Heart right ventricle (tissue), 16 donors: ENCODE results near the gene HLA-DPA1. TPM values are rescaled to one million over a fixed set of nuclear protein-coding genes. Genes with fewer than 3 reads are reported as not detected.

Experiments used
- ATAC-seq, 8 donors: fragments of 200-7000 bp; cut with Tn5 transposase; one replicate each; pipeline ENCODE4 v1.9.1; 2020; ENCODE audit warnings: mild to moderate bottlenecking in 8 of 8, moderate library complexity in 8 of 8, moderate number of reproducible peaks in 1 of 8
- DNase-seq, 2 donors: peaks; one replicate each; pipeline ENCODE4 v3.0.0-alpha.2; 2020
- H3K27ac ChIP-seq, 10 donors: fragments of 200-600 bp; sonication (generic) in 2 of 10; one replicate each; pipeline versions ENCODE4 v1.5.0 to v1.8.0; 2020 to 2022; ENCODE audit warnings: mild to moderate bottlenecking in 3 of 10
- H3K27me3 ChIP-seq, 7 donors: fragments of 200-600 bp; one replicate each; pipeline ENCODE4 v1.8.0; 2021 to 2022; ENCODE audit warnings: mild to moderate bottlenecking in 2 of 7
- H3K36me3 ChIP-seq, 9 donors: fragments of 200-600 bp; sonication (generic) in 1 of 9; one replicate each; pipeline versions ENCODE4 v1.5.0 to v1.8.0; 2020 to 2022; ENCODE audit warnings: mild to moderate bottlenecking in 2 of 9
- H3K4me1 ChIP-seq, 9 donors: fragments of 200-600 bp; sonication (generic) in 1 of 9; one replicate each; pipeline versions ENCODE4 v1.5.0 to v1.8.0; 2020 to 2022; ENCODE audit warnings: mild to moderate bottlenecking in 4 of 9
- H3K4me3 ChIP-seq, 10 donors: fragments of 200-600 bp; sonication (generic) in 2 of 10; one replicate each; pipeline versions ENCODE4 v1.5.0 to v1.8.0; 2020 to 2022; ENCODE audit warnings: mild to moderate bottlenecking in 7 of 10, moderate library complexity in 2 of 10
- H3K9me3 ChIP-seq, 11 donors: fragments of 200-600 bp in 10 of 11; sonication (generic) in 2 of 11; one replicate each; pipeline versions ENCODE4 v1.5.0 to v1.8.0; 2013 to 2022; ENCODE audit warnings: mild to moderate bottlenecking in 2 of 11, control low read depth in 1 of 11, moderate library complexity in 1 of 11
- WGBS, 2 donors: extraction: QIAGEN DNeasy Blood & Tissue Kit; methylation state at CpG; one replicate each; pipeline ENCODE4 v1.1.7; 2013; ENCODE audit warnings: inconsistent platforms in 1 of 2; 5-methylcytosine and 5-hydroxymethylcytosine counted together
- intact Hi-C, 10 donors: fragments of 100-400 bp; cut with DNase I; formaldehyde crosslinking; loops; one replicate each; pipeline versions ENCODE4 v1.11.1 to v1.14.2; 2022
- polyA plus RNA-seq, 2 donors: library from polyadenylated mRNA; stranded (reverse); fragments of 200-250 nt; gene quantifications; one replicate each; pipeline ENCODE4 v1.2.3, GENCODE V29; 2013
- total RNA-seq, 10 donors: library from RNA; stranded (reverse); fragmentation: NEBNext Ultra II Directional in 3 of 10; extraction: Animal tissue kit (Norgen Biotek cat#: 25700) in 3 of 10; gene quantifications; one replicate each; pipeline versions ENCODE4 v1.2.1 to v1.2.4, GENCODE V29; 2021 to 2023
- TF ChIP-seq, protein P1 (sequence below), 9 donors: fragments of 200-600 bp; sonication (generic) in 2 of 9; IDR thresholded peaks; one replicate each; pipeline versions ENCODE4 v1.5.0 to v1.8.0; 2021 to 2022; ENCODE audit warnings: antibody characterized with exemption in 9 of 9, mild to moderate bottlenecking in 5 of 9, moderate library complexity in 1 of 9
- donor health status: Arrhythmogenic right ventricular cardiomyopathy.
- donor health status: ischemic (EF 13 %, LVEDD 7.1; RV severe dilation, severe dysfunction).
- donor health status: healthy with polysubstance abuse.
- donor health status: DM: no; HTN: yes; CAD: no.
- donor health status: DM: no; HTN: no; CAD: no.
- donor health status: ischemic (EF 25% LVEDD 6.9; RV normal size, moderate dysfunction).
- donor health status: ischemic (EF 25% LVEDD 5.7; RV mildly dilated, moderate dysfunction).
- donor health status: healthy.
- donor health status: DM: yes; HTN: yes; CAD: no.
- donor health status: Ischemic cardiomyopathy.
- donor health status: ischemic (EF 35%, LVEDD 5.7; RV mildly dilated, moderate dysfunction).
- donor health status: nonischemic (EF 11% LVEDD 7.7; RV severe dilation, severe dysfunction).
- donor health status: DM: yes; HTN: yes; CAD: no.
- donor health status: PGD.
- donor health status: ischemic (EF 29% LVEDD 5.4; RV normal size, mild dysfunction).
- donor health status: nonischemic (EF 23%, LVEDD 6.1; RV moderate dilation, normal function).

The HLA-DPA1 gene
- total and polyA plus RNA-seq, 12 donors, result 17.8 to 328 (median 47.5) TPM

DNA sequence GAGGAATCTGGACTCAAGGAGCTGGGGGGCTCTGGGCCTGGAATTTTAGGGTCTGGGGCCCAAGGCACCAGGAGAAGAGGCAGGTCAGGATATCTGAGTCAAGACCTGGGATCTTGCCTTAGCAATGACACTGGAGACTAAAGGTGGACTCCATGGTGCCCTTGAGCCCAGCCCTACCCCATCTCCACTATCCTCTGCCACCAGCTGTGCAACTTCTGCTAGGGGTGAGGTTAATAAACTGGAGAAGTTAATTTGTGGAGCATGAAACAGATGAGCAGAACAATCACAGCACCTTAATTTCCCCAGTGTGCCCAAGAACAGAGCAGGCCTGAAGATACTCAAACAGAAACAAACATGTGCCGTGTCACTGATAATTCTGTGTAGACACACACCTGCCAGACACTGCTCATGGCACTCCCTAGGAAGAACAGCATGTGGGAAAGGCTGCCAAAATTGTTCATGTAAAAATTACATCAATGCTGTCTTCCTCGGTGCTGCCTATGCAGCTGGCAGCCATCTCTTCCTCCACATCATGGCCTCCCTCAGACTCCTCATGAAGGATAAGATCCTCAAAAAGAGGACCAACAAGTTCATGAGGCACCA, 5.6 kb upstream of the HLA-DPA1 start:
- H3K27ac ChIP-seq, result no peak overlapping the region
- ATAC-seq (no peak), DNase-seq (no peak)
- H3K4me1 ChIP-seq, result peaks cover 0 to 67% (median 13%) of the 10 kb centered on the region in 9 donors
- H3K27me3 ChIP-seq, result peaks cover 0 to 3% (median 0%) of the 10 kb centered on the region in 7 donors
- peaks cover 0 to 28% (median 0%) of the 10 kb centered on the region in 9 donors for H3K36me3 ChIP-seq
- intact Hi-C loops, result loop anchor here in 1 of 10 donors (5.0 kb wide), 1 partner anchor 62 kb away; no protein-coding TSS in a partner anchor
- TF ChIP-seq, protein P1, sequence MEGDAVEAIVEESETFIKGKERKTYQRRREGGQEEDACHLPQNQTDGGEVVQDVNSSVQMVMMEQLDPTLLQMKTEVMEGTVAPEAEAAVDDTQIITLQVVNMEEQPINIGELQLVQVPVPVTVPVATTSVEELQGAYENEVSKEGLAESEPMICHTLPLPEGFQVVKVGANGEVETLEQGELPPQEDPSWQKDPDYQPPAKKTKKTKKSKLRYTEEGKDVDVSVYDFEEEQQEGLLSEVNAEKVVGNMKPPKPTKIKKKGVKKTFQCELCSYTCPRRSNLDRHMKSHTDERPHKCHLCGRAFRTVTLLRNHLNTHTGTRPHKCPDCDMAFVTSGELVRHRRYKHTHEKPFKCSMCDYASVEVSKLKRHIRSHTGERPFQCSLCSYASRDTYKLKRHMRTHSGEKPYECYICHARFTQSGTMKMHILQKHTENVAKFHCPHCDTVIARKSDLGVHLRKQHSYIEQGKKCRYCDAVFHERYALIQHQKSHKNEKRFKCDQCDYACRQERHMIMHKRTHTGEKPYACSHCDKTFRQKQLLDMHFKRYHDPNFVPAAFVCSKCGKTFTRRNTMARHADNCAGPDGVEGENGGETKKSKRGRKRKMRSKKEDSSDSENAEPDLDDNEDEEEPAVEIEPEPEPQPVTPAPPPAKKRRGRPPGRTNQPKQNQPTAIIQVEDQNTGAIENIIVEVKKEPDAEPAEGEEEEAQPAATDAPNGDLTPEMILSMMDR (IDR thresholded peaks at IDR 0.05), result no peak
- no peaks in the 10 kb centered on the region for H3K9me3 ChIP-seq
- H3K4me3 ChIP-seq, result no peak overlapping the region
- WGBS, 2 donors, result 68 to 84% methylated on average over 2 of the region's 2 CpGs

DNA sequence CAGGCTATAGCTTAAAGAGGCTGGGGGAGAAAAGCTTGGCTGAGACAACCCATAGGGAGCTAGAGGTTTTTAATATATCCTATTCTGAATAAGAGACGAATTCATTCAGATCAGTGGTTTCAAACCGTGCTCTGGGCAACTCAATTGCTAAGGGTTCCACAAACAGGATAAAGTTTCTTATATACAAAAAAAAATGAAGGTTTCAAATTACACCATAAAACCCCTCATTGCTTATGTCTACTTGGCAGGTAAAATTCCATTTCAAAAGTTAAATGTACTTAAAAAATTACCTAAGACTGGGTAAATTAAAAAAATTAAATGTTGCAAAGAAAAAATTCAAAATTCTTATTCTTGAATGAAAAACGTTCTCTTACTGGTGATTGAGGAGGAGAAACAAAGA, 5.0 kb upstream of the HLA-DPA1 start:
- 82 to 85% methylated on average over 3 of the region's 3 CpGs for WGBS, 2 donors
- Histone ChIP-seq H3K27ac (no peak overlapping the region), H3K27me3 (peaks cover 0 to 3% (median 0%) of the 10 kb centered on the region in 7 donors), H3K4me3 (peak overlapping the region in 2 of 10 donors; percentile 17 to 71), H3K4me1 (peaks cover 0 to 73% (median 13%) of the 10 kb centered on the region in 9 donors), H3K9me3 (no peaks in the 10 kb centered on the region), H3K36me3 (peaks cover 0 to 22% (median 0%) of the 10 kb centered on the region in 9 donors)
- DNase-seq (no peak), ATAC-seq (no peak)
- intact Hi-C loops, result loop anchor here in 1 of 10 donors (5.0 kb wide), 1 partner anchor 61 kb away; no protein-coding TSS in a partner anchor
- TF ChIP-seq, protein P1 (IDR thresholded peaks at IDR 0.05), result no peak

DNA sequence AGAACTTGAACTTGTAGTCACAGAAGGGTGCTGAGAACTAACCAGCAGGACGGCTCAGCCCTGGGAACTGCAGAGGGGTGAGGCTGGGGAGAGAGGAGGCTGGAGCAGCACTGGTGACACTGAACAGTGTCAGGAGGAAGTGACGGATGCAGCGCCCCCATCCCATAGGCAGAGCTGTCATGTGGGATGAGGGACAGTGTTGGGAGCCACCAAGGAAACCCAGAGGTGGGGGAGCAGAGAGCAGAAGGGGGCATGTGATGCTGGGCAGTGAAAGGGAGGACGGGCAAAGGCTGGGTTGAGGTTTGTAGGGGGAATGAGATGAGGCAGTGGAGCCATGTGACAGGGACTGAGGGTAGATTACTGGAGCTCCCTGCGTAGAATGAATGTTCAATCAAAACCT, 4.5 kb upstream of the HLA-DPA1 start:
- peak overlapping the region in 1 of 10 donors; percentile 8 for H3K27ac ChIP-seq
- H3K27me3 ChIP-seq, result peaks cover 0 to 3% (median 0%) of the 10 kb centered on the region in 7 donors
- peaks cover 0 to 77% (median 10%) of the 10 kb centered on the region in 9 donors for H3K4me1 ChIP-seq
- H3K4me3 ChIP-seq, result peak overlapping the region in 5 of 10 donors; percentile 17 to 71 (median 60)
- intact Hi-C loops, result loop anchor here in 1 of 10 donors (5.0 kb wide), 1 partner anchor 61 kb away; no protein-coding TSS in a partner anchor
- no peaks in the 10 kb centered on the region for H3K9me3 ChIP-seq
- H3K36me3 ChIP-seq, result peaks cover 0 to 19% (median 0%) of the 10 kb centered on the region in 9 donors
- ATAC-seq, result no peak
- 54 to 57% methylated on average over 5 of the region's 5 CpGs for WGBS, 2 donors
- TF ChIP-seq, protein P1 (IDR thresholded peaks at IDR 0.05), result no peak
- no peak for DNase-seq

DNA sequence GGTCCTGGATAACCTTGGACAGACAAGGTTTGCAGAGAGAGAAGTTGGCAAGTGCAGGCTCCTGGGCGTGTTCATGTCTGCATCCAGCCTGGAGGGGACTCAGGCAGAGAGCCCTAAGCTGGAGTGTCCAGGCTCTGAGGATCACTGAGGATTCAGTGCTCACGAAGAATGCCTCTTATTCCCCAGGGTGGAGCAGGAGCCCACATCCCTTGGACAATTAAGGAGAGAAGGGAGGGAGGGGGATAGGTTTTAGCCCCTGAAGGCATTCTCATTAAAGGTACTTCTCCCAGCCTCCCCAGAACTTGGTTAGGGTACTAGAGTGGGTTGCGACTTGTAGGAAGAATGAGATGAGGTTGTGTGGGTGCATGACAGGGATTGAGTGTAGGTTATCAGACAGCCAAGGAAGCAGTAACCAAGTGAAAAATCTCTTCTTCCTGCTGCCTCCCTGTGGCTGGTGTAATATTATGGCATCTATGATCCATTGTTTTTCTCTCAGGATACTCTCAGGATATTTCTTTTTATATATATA, 3.0 kb upstream of the HLA-DPA1 start:
- ATAC-seq (no peak), DNase-seq (no peak)
- Histone ChIP-seq H3K9me3 (no peaks in the 10 kb centered on the region), H3K27ac (peak overlapping the region in 9 of 10 donors; percentile 53 to 96 (median 84)), H3K4me1 (peaks cover 0 to 83% (median 7%) of the 10 kb centered on the region in 9 donors), H3K36me3 (peaks cover 0 to 14% (median 0%) of the 10 kb centered on the region in 9 donors), H3K4me3 (peak overlapping the region in 9 of 10 donors; percentile 33 to 71 (median 57)), H3K27me3 (peaks cover 0 to 3% (median 0%) of the 10 kb centered on the region in 7 donors)
- intact Hi-C loops, result loop anchor here in 1 of 10 donors (5.0 kb wide), 1 partner anchor 59 kb away; no protein-coding TSS in a partner anchor
- WGBS, 2 donors, result 57 to 72% methylated on average over 3 of the region's 3 CpGs
- TF ChIP-seq, protein P1 (IDR thresholded peaks at IDR 0.05), result peak in 1 of 9 donors; percentile 8
